HG03039 (cell line): ENCODE measurements around the gene GPATCH2L.

Experiments used
- ATAC-seq: cut with Tn5 transposase; IDR thresholded peaks from one replicate; pipeline ENCODE4 v1.9.1; 2021; ENCODE audit warnings: mild to moderate bottlenecking, moderate library complexity; ENCODE audit not compliant: unreplicated experiment

Gene GPATCH2L

DNA sequence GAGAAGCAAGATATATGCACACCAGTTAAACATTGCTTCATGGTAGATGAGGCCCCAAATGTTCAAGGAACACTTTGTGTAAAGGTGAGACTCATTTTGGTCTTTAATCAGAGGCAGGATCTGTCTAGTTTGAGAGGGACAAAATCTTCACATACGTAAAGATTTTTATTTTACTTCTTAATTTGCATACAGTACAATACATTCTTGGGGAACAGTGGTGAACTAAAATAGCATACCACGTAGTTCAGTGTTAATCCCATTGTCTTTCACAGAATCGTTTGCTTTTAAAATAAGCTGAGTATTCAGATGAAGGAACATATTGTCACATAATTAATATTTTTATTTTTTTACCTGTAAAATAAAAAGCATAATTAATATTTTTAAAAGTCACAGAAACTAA is 43.3 kb downstream of the GPATCH2L start:
- no peak for ATAC-seq

DNA sequence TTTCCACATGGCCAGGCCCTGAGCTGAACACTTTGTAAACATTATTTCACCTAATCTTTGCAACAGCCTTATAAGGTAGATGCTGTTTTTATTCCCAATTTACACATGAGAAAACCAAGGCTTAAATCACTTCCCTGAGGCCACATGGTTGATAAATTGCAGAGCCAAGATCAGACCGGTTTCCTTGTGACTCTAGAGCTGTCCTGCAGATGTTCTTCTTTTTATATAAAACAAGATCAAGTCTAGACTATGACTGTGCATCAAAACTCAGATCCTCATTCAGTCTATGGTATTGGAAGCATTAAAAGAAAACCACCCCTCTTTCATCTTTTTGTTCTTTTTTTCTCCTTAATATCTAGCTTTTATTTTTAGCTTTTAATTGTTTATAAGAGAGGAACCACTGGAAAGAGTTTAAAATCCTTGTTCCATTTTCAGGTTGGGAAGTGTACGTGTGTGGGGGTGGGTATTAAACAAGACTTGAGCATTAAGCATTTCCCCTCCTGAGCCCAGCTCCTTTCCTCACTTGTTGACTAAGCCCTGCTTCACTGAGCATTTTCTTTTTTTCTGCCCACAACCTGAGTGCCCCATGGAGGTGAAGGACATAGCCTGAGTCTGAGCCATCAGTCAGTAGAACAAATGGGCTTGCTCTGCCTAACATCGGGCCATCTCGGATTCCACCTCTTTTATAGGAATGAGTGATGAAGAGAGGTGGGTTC is 45.4 kb downstream of the GPATCH2L start:
- ATAC-seq = no peak

GRCh38 chr14:76201162-76201561 is 49.4 kb downstream of the GPATCH2L start:
- no peak for ATAC-seq

GRCh38 chr14:76203086-76204001 is 51.6 kb downstream of the GPATCH2L start:
- ATAC-seq = peak; percentile 49

DNA sequence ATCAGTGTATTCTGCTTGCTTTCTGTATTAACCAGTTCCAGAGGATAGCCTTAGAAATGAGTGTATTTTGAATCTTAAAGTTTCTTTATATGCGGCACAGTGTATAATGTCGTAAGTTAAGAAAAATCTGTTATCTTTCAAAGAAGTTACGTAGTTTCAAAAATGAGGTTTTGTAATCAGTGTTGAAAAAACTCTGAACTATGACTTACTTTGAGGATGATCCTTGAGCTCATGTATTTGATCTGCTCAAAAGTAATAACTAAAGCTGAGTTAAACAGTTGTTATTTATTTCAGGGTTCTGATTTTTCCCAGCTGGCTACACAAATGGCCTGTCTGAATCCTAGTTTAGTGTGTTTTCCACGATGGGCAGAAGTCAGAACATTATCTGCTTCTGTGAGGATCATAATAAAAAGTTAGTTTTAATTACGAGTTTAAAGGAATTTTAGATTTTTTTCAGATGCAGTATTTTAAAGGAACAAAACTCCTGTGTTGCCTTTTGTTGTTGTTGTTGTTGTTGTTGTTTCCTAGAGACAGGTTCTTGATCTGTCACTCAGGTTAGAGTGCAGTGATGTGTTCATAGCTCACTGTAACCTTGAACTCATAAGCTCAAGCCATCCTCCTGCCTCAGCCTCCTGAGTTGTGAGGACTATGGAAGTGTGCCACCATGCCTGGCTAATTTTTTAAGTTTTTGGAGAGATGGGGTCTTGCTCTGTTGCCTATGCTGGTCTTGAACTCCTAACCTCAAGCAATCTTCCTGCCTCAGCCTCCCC is 52.9 kb downstream of the GPATCH2L start:
- ATAC-seq = no peak

DNA sequence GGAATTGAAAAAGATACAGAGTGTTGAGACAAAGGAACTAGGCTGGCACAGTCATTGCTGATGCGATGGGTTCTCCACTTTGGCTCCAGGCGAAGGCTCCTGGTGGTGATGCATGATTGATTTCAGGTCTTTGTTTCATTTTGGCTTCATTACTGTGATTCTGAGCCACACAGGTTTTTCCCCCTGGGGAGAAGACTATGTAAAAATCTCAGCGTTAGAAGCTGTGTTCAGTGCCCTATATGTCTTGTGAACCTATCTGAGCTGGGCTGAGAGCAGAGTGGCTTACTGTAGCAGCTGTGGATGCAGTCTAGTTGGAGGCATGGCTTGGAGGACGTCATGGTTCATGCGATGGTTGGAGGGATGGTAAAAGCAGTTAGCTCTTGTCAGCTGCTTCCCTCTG is 54.0 kb downstream of the GPATCH2L start:
- no peak for ATAC-seq

- ATAC-seq = no peak
Observed at GRCh38 chr14:76208340-76208739, 56.6 kb downstream of the GPATCH2L start.

GRCh38 chr14:76212242-76212641 is 60.5 kb downstream of the GPATCH2L start:
- ATAC-seq = no peak

DNA sequence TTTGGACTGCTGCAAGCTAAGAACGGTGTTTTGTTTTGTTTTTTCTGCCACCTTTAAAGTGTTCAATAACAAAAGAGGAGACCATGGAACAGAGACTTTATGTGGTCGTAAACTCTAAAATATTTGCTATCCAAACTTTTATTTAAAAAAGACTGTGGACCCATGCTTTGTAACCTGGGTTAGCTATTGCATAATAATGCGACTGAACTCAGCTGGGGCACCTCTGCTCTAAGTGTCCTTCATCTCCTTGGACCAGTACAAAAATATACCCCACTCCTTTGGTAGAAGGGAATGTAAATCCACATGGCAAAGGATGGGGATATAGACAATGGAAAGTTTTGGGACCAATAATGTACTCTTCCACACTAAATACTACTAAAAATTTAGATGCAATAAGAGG is 65.5 kb downstream of the GPATCH2L start:
- ATAC-seq = no peak

- ATAC-seq = no peak
Observed at GRCh38 chr14:76218662-76219061, 66.9 kb downstream of the GPATCH2L start.

DNA sequence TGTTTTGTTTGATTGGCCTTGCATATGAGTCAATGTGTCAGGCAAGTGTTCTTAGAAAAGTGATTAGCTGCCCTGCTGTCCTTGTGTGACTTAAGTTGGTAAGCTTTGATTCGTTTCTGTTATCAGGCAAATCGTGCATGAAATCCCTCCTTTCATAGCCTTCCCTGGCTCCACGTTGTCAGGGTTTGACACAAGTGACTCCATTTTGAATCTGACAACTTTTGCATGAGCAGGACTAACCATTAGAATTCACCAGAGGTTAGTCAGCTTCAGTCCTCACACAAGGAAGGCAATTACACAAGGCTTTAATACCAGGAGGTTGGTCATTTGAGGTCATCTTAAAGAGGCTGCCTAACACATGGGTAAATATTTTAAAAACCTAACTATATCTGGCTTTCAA is 68.2 kb downstream of the GPATCH2L start:
- no peak for ATAC-seq

DNA sequence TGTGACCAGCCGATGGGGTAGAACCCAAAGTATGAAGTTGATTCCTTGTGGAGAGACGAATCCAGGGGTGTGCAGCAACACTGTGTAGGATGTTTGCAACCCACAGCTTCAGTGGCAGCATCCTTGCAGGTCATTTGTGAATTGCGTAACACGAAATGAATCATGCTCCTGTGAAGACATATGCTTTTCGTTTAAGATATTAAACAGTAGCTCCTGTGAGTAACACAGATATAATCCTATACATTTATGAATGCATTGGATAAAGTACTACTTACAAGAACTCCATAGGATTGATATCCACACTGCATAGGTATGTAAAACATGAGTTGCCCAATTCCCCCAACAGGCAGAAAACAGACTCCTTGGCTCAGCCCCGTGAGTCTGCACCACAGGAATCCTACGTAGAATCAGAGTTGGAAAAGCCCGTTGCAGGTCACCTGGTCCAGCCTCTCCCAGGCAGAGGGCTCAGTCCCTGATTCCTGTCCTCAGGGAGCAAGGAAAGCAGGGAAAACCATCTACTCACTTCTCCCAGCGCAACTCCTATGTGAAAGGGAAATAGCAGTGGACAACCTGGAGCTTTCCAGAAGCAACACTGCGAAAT is 75.8 kb downstream of the GPATCH2L start:
- ATAC-seq = no peak

GRCh38 chr14:76228138-76228537 is 76.4 kb downstream of the GPATCH2L start:
- ATAC-seq = no peak

DNA sequence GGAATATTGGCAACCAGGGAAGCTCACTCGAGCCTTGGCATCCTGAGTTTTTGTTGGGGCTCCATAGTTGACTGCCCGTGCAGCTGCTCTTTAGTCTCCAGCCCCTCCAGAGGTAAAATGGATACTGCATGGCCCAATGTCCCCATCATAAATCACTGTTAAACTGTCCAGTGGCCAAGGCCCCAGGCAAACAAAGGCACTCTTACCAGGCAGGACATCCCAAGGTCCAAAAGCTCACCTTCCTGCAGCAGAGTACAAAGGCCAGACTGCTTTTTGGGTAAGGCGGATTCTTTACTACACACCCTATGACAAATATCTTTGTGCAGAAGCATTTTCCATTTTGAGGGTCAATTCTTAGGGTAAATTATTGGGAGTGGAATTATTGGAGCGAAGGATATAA is 81.1 kb downstream of the GPATCH2L start:
- ATAC-seq = no peak

DNA sequence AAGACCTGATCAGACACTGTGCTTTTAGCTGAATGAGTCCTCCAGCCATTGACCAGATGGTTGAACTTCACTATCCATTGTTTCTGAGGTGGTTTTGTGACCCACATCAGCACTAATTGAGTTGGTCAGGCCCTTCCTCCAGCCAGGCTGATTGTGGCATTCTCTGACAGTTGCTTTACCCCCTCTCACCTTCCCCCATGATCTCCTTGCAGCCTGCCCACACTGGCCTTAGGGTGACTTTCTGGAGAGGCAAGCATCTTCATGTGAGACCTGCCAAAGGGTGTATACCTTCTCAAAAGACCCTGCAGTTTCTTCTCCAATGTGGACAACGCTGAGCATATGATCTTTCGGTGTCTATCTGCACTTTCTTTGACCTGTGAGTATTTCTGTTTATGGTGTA is 83.9 kb downstream of the GPATCH2L start:
- no peak for ATAC-seq

DNA sequence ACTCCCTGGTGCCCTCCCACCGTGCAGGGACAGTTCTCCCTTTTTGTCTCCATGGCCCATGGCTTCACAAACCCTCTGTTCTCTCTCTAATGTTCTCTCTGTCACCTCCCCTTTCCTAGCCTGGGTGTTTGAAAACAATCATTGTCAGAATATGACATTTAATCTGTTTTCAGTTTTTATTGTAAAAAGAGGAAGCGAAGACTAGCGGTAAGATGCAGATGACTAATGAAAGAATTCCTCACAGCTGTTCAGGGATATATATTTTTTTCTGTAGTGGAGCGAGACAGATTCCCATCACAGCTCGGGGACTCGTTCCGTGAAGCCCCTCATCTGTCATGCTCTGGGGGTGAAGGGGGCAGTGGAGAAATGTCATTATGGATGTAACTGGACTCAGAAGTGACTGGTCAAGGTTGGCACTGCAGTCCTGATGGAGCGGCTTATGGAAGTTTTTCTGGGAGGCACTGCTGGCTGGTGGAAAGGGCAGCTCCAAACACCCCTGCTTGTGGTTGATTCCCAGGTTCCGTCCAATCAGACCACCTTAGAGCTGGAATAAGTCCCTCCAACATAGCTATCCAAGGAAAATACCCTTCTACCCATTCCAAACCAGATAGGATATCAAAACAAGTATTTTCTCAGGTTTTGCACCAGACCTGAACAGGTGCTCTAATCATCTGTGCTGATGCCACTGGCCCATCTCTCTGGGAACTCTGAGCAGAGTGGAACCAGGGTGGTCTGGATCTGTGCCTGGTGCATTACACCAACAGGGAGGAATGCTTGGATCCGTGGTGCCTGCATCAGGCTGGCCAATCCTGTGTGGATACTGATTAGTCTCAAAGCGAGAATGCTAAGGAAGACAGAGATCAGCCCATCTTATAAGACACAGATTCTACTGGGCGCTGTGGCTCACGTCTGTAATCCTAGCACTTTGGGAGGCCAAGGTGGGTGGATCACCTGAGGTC is 84.7 kb downstream of the GPATCH2L start:
- ATAC-seq = no peak

GRCh38 chr14:76237349-76237990 is 85.7 kb downstream of the GPATCH2L start:
- ATAC-seq = no peak

- no peak for ATAC-seq
Observed at GRCh38 chr14:76245097-76245496, 93.4 kb downstream of the GPATCH2L start.

DNA sequence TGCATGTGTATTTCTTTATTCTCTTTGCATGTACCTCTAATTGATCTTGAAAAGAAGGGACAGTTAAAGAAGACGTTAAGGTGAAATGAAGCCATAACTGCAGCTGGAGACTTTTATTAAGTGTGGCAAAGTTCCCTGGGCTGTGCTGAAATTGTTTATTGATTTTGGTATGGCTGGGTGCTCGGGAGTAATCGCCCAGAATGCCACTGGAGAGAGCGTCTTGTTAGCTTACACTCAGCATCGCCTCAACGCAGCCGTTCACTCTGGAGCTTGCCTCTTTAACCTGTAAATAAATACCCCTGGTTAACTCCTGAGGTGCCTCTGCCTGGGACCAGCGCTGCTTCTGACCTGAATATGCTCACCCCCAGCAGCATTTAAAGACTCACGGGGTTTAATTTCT is 98.6 kb downstream of the GPATCH2L start:
- ATAC-seq = no peak
